Right cardiac atrium (tissue), 5 donors: ENCODE data around the gene ADAMTS14. TPM values are rescaled to one million over a fixed set of nuclear protein-coding genes. Genes with fewer than 3 reads are reported as not detected.
A peak's percentile ranks its signal among the peaks of the same experiment; 100 is the strongest.

Experiments used
- ATAC-seq, 2 donors: fragments of 200-7000 bp; cut with Tn5 transposase; one replicate each; pipeline versions ENCODE4 v1.8.0 to v1.9.1; 2020; ENCODE audit warnings: moderate library complexity in 2 of 2, mild to moderate bottlenecking in 1 of 2
- DNase-seq, 3 donors: peaks; one replicate each; pipeline ENCODE4 v3.0.0-alpha.2; 2020
- H3K27ac ChIP-seq: one replicate; pipeline ENCODE4 v1.5.1; 2013; ENCODE audit warnings: mild to moderate bottlenecking, low read length, control low read depth, moderate library complexity
- H3K27me3 ChIP-seq: one replicate; pipeline ENCODE4 v1.6.1; 2013; ENCODE audit not compliant: control insufficient read depth, insufficient read depth
- H3K4me1 ChIP-seq: one replicate; pipeline ENCODE4 v1.6.1; 2013; ENCODE audit warnings: low read length; ENCODE audit not compliant: control insufficient read depth, insufficient read depth
- H3K4me3 ChIP-seq: one replicate; pipeline ENCODE4 v1.5.1; 2013; ENCODE audit warnings: low read length, control low read depth
- H3K9me3 ChIP-seq: one replicate; pipeline ENCODE4 v1.6.1; 2013; ENCODE audit warnings: low read length; ENCODE audit not compliant: control insufficient read depth
- WGBS: extraction: QIAGEN DNeasy Blood & Tissue Kit; methylation state at CpG from one replicate; pipeline ENCODE4 v1.1.7; 2013; 5-methylcytosine and 5-hydroxymethylcytosine counted together
- intact Hi-C, 4 donors: fragments of 100-400 bp; cut with DNase I; formaldehyde crosslinking; loops; one replicate each; pipeline versions ENCODE4 v1.11.0 to v1.14.0; 2022 to 2023
- polyA plus RNA-seq: library from polyadenylated mRNA; stranded (reverse); fragments of 200-250 nt; gene quantifications from one replicate; pipeline ENCODE4 v1.2.3, GENCODE V29; 2013
- total RNA-seq, 4 donors: library from RNA; stranded (reverse); fragmentation: NEBNext Ultra II Directional; extraction: Animal tissue kit (Norgen Biotek cat#: 25700); gene quantifications; one replicate each; pipeline ENCODE4 v1.2.1, GENCODE V29; 2021
- donor health status: healthy with polysubstance abuse.
- donor health status: DM: no; HTN: yes; CAD: no.
- donor health status: DM: no; HTN: no; CAD: no.
- donor health status: DM: no; HTN: yes; CAD: no; lungs with severe emphysema.
- donor health status: DM: yes; HTN: yes; CAD: no.

The ADAMTS14 gene
- total and polyA plus RNA-seq, 5 donors, result 0.03 to 0.36 (median 0.14) TPM

GRCh38 chr10:70677016-70677415, 4.7 kb downstream of the ADAMTS14 start:
- Histone ChIP-seq H3K9me3 (no peaks in the 10 kb centered on the region), H3K27me3 (no peaks in the 10 kb centered on the region), H3K4me1 (peaks cover 6% of the 10 kb centered on the region), H3K4me3 (no peak overlapping the region), H3K27ac (no peak overlapping the region)
- intact Hi-C loops, result loop anchor here in 1 of 4 donors (10.0 kb wide), 1 partner anchor 102 kb away; no protein-coding TSS in a partner anchor
- 78% methylated on average over 5 of the region's 5 CpGs for WGBS
- ATAC-seq (no peak), DNase-seq (no peak)

GRCh38 chr10:70677620-70678249, 5.4 kb downstream of the ADAMTS14 start:
- H3K9me3 ChIP-seq, result no peaks in the 10 kb centered on the region
- no peaks in the 10 kb centered on the region for H3K27me3 ChIP-seq
- WGBS, result 70% methylated on average over 9 of the region's 9 CpGs
- H3K4me3 ChIP-seq, result no peak overlapping the region
- H3K4me1 ChIP-seq, result peaks cover 6% of the 10 kb centered on the region
- intact Hi-C loops, result loop anchor here in 1 of 4 donors (10.0 kb wide), 1 partner anchor 103 kb away; no protein-coding TSS in a partner anchor
- no peak for ATAC-seq
- no peak overlapping the region for H3K27ac ChIP-seq
- no peak for DNase-seq

- intact Hi-C loops, result loop anchor here in 1 of 4 donors (10.0 kb wide), 1 partner anchor 103 kb away; no protein-coding TSS in a partner anchor
- Histone ChIP-seq H3K4me3 (no peak overlapping the region), H3K27me3 (no peaks in the 10 kb centered on the region), H3K4me1 (peaks cover 6% of the 10 kb centered on the region), H3K9me3 (no peaks in the 10 kb centered on the region), H3K27ac (no peak overlapping the region)
- ATAC-seq, result no peak
- DNase-seq, result no peak
- WGBS, result 93% methylated on average over 3 of the region's 3 CpGs
These were observed 5.9 kb downstream of the ADAMTS14 start for GRCh38 chr10:70678250-70678635.

- intact Hi-C loops, result loop anchor here in 1 of 4 donors (10.0 kb wide), 1 partner anchor 104 kb away; no protein-coding TSS in a partner anchor
- no peaks in the 10 kb centered on the region for H3K27me3 ChIP-seq
- DNase-seq (no peak), ATAC-seq (no peak)
- WGBS, result 90% methylated on average over 3 of the region's 3 CpGs
- H3K4me3 ChIP-seq, result no peak overlapping the region
- H3K9me3 ChIP-seq, result no peaks in the 10 kb centered on the region
- H3K4me1 ChIP-seq, result peaks cover under 1% of the 10 kb centered on the region
- no peak overlapping the region for H3K27ac ChIP-seq
These were observed 6.6 kb downstream of the ADAMTS14 start for GRCh38 chr10:70678757-70679489.

- DNase-seq (peak; percentile 63 to 77 (median 72)), ATAC-seq (peak; percentile 6 to 27)
- Histone ChIP-seq H3K9me3 (no peaks in the 10 kb centered on the region), H3K4me1 (no peaks in the 10 kb centered on the region), H3K4me3 (no peak overlapping the region), H3K27ac (no peak overlapping the region), H3K27me3 (no peaks in the 10 kb centered on the region)
- WGBS, result 71% methylated on average over 10 of the region's 10 CpGs
- intact Hi-C loops, result loop anchor here in 1 of 4 donors (10.0 kb wide), 1 partner anchor 105 kb away; no protein-coding TSS in a partner anchor
These were observed 7.2 kb downstream of the ADAMTS14 start for GRCh38 chr10:70679498-70679897.

GRCh38 chr10:70680899-70681730, 8.8 kb downstream of the ADAMTS14 start:
- no peak overlapping the region for H3K27ac ChIP-seq
- no peak overlapping the region for H3K4me3 ChIP-seq
- intact Hi-C loops, result no loop called here
- WGBS, result 73% methylated on average over 11 of the region's 11 CpGs
- DNase-seq, result no peak
- H3K4me1 ChIP-seq, result no peaks in the 10 kb centered on the region
- no peaks in the 10 kb centered on the region for H3K27me3 ChIP-seq
- no peak for ATAC-seq
- H3K9me3 ChIP-seq, result no peaks in the 10 kb centered on the region

GRCh38 chr10:70681731-70682005, 9.4 kb downstream of the ADAMTS14 start:
- no peak overlapping the region for H3K4me3 ChIP-seq
- no peak overlapping the region for H3K27ac ChIP-seq
- intact Hi-C loops, result no loop called here
- ATAC-seq (no peak), DNase-seq (no peak)
- WGBS, result 50% methylated on average over 2 of the region's 2 CpGs
- no peaks in the 10 kb centered on the region for H3K9me3 ChIP-seq
- H3K27me3 ChIP-seq, result no peaks in the 10 kb centered on the region
- no peaks in the 10 kb centered on the region for H3K4me1 ChIP-seq

- 75% methylated on average over 20 of the region's 20 CpGs for WGBS
- H3K4me3 ChIP-seq, result no peak overlapping the region
- H3K9me3 ChIP-seq, result no peaks in the 10 kb centered on the region
- no peaks in the 10 kb centered on the region for H3K27me3 ChIP-seq
- ATAC-seq, result peak in 1 of 2 donors; percentile 23
- intact Hi-C loops, result no loop called here
- no peak overlapping the region for H3K27ac ChIP-seq
- H3K4me1 ChIP-seq, result no peaks in the 10 kb centered on the region
- no peak for DNase-seq
These were observed 10.8 kb downstream of the ADAMTS14 start for GRCh38 chr10:70682920-70683600.

GRCh38 chr10:70683601-70683934, 11.3 kb downstream of the ADAMTS14 start:
- ATAC-seq (peak; percentile 46 to 56), DNase-seq (peak in 2 of 3 donors; percentile 74 to 76)
- Histone ChIP-seq H3K4me3 (no peak overlapping the region), H3K9me3 (no peaks in the 10 kb centered on the region), H3K27ac (no peak overlapping the region), H3K27me3 (no peaks in the 10 kb centered on the region), H3K4me1 (no peaks in the 10 kb centered on the region)
- WGBS, result 69% methylated on average over 6 of the region's 6 CpGs
- intact Hi-C loops, result no loop called here

GRCh38 chr10:70683940-70684339, 11.6 kb downstream of the ADAMTS14 start:
- Histone ChIP-seq H3K4me3 (no peak overlapping the region), H3K9me3 (no peaks in the 10 kb centered on the region), H3K27me3 (no peaks in the 10 kb centered on the region), H3K27ac (no peak overlapping the region), H3K4me1 (no peaks in the 10 kb centered on the region)
- DNase-seq (no peak), ATAC-seq (no peak)
- WGBS, result 85% methylated on average over 5 of the region's 5 CpGs
- intact Hi-C loops, result no loop called here
